Measurements from ENCODE around the gene TIAM2. TPM values are rescaled to one million over a fixed set of nuclear protein-coding genes. Genes with fewer than 3 reads are reported as not detected.

The TIAM2 gene
- total and polyA plus RNA-seq, 2 donors (not counting 3 experiments of a cell fraction or from before 2014, with no cell fraction given), result 9.6 to 18.5 TPM

- dilution Hi-C loops (cut with MboI; ENCODE audit: extremely low pct_ligation_motif_present, low sequenced_read_pairs), result no loop called here
Observed at GRCh38 chr6:154969796-154970195, 25.3 kb upstream of the TIAM2 start.

More at GRCh38 chr6:154969796-154970195, 25.3 kb upstream of the TIAM2 start:
- Histone ChIP-seq H2AFZ (ENCODE audit: low read depth, low read length) (no peak overlapping the region), H4K20me1 (replicated peaks; ENCODE audit: control insufficient read depth, extremely low read depth, insufficient read depth, low read length) (no peaks in the 10 kb centered on the region), H3K36me3 (ENCODE audit: control insufficient read depth in 2 of 2, extremely low read depth in 1 of 2, insufficient read depth in 2 of 2, low read length in 2 of 2) (no peaks in the 10 kb centered on the region), H3K27ac (ENCODE audit: insufficient read depth, low read depth, low read length) (no peak overlapping the region), H3K9me3 (replicated peaks; ENCODE audit: control insufficient read depth, insufficient read depth, low read length) (no peaks in the 10 kb centered on the region), H3K79me2 (ENCODE audit: control insufficient read depth, insufficient read depth, low read length) (no peaks in the 10 kb centered on the region), H3K9ac (replicated peaks; ENCODE audit: extremely low read depth, insufficient read depth, low read length) (no peak overlapping the region), H3K4me3 (replicated peaks in 1 of 3; ENCODE audit: insufficient read depth in 1 of 3, low read depth in 1 of 3, low read length in 3 of 3) (no peak overlapping the region), H3K9me1 (replicated peaks; ENCODE audit: control insufficient read depth, extremely low read depth, insufficient read depth, low read length) (no peaks in the 10 kb centered on the region), H3K4me1 (ENCODE audit: control insufficient read depth, extremely low read depth, insufficient read depth, low read length) (no peaks in the 10 kb centered on the region), H3K27me3 (ENCODE audit: control insufficient read depth in 2 of 2, insufficient read depth in 2 of 2, low read length in 2 of 2) (no peaks in the 10 kb centered on the region), H3K4me2 (ENCODE audit: insufficient read depth, low read length) (no peak overlapping the region)
- CTCF ChIA-PET, result interaction anchor here (0.9 to 2.1 kb wide), 2 partner anchors 102 to 151 kb away, joined by 3 to 6 read pairs; no protein-coding TSS in a partner anchor
- no TSS peak for BruUV-seq (replicated peaks)
- FAIRE-seq (peak; percentile 33), DNase-seq (ENCODE audit: low read depth, low spot score) (peak; percentile 79)
- TF ChIP-seq POLR2AphosphoS5 (IDR thresholded peaks at IDR 0.05; ENCODE audit: insufficient read depth, low read depth, low read length) (no peak), MAX (IDR thresholded peaks at IDR 0.05; ENCODE audit: insufficient read depth, insufficient read length) (no peak), JUN (IDR thresholded peaks at IDR 0.05; ENCODE audit: borderline replicate concordance, insufficient read depth, insufficient read length, low read depth) (no peak), POLR2A (IDR thresholded peaks at IDR 0.05; ENCODE audit: low read depth, low read length) (no peak), EZH2 (IDR thresholded peaks at IDR 0.05; ENCODE audit: borderline replicate concordance, low read depth, low read length, severe bottlenecking) (no peak), GATA2 (IDR thresholded peaks at IDR 0.05; ENCODE audit: insufficient read depth, insufficient read length, low read depth, low read length) (no peak), CTCF (IDR thresholded peaks at IDR 0.05; ENCODE audit: extremely low read depth in 1 of 2, insufficient read depth in 1 of 2, low read depth in 1 of 2, low read length in 2 of 2) (no peak), FOS (IDR thresholded peaks at IDR 0.05; ENCODE audit: borderline replicate concordance, insufficient read depth, low read length) (no peak), MYC (IDR thresholded peaks at IDR 0.05; ENCODE audit: low read depth, low read length) (no peak)
- POLR2A ChIA-PET, result no interaction called here
- intact Hi-C loops (cut with micrococcal nuclease), result no loop called here

All from endothelial cell of umbilical vein (primary cell).